HAP-1 (cell line): ENCODE data around the gene LMBR1.

ENCODE experiments used
- DNase-seq, 2 experiments: peaks; one replicate each; pipeline ENCODE4 v3.0.0-alpha.2; 2016 to 2020; ENCODE audit warnings: low spot score in 2 of 2
- H3K27me3 ChIP-seq: fragments of 250-450 bp; sonication (Bioruptor Pico); 2 replicates; pipeline ENCODE4 v1.5.1; 2020; ENCODE audit warnings: low read depth, mild to moderate bottlenecking, moderate library complexity
- H3K36me3 ChIP-seq: fragments of 250-450 bp; sonication (Bioruptor Pico); replicated peaks from 2 replicates; pipeline ENCODE4 v1.5.1; 2020; ENCODE audit warnings: mild to moderate bottlenecking
- H3K4me1 ChIP-seq: fragments of 250-450 bp; sonication (Bioruptor Pico); 2 replicates; pipeline ENCODE4 v1.5.1; 2020; ENCODE audit warnings: mild to moderate bottlenecking
- H3K4me3 ChIP-seq: fragments of 250-450 bp; sonication (Bioruptor Pico); 2 replicates; pipeline ENCODE4 v1.5.1; 2020; ENCODE audit warnings: mild to moderate bottlenecking, moderate library complexity
- H3K9me3 ChIP-seq: fragments of 250-450 bp; sonication (Bioruptor Pico); 2 replicates; pipeline ENCODE4 v1.5.1; 2020; ENCODE audit warnings: mild to moderate bottlenecking, moderate library complexity
- in situ Hi-C: fragments of 300-500 bp; cut with MboI; formaldehyde crosslinking; loops from 3 replicates; pipeline ENCODE4 v1.14.3; 2020; ENCODE audit warnings: low sequenced_read_pairs, inconsistent platforms, mixed read lengths

The LMBR1 gene

GRCh38 chr7:156785998-156786543 is 106.9 kb downstream of the LMBR1 start:
- peaks cover 3% of the 10 kb centered on the region; the same call in 1 of the 2 replicates for H3K4me1 ChIP-seq
- H3K4me3 ChIP-seq: no peak overlapping the region
- H3K27me3 ChIP-seq: no peaks in the 10 kb centered on the region
- no peaks in the 10 kb centered on the region for H3K36me3 ChIP-seq
- in situ Hi-C loops: no loop called here
- no peak for DNase-seq
- H3K9me3 ChIP-seq: no peaks in the 10 kb centered on the region

- in situ Hi-C loops: no loop called here
- Histone ChIP-seq H3K36me3 (no peaks in the 10 kb centered on the region), H3K9me3 (no peaks in the 10 kb centered on the region), H3K4me3 (no peak overlapping the region), H3K4me1 (no peaks in the 10 kb centered on the region), H3K27me3 (no peaks in the 10 kb centered on the region)
- DNase-seq: no peak
Measured at GRCh38 chr7:156783864-156784263, 109.1 kb downstream of the LMBR1 start.

- DNase-seq: no peak
- no peaks in the 10 kb centered on the region for H3K9me3 ChIP-seq
- no peaks in the 10 kb centered on the region for H3K4me1 ChIP-seq
- H3K27me3 ChIP-seq: no peaks in the 10 kb centered on the region
- H3K36me3 ChIP-seq: no peaks in the 10 kb centered on the region
- no peak overlapping the region for H3K4me3 ChIP-seq
- in situ Hi-C loops: no loop called here
Measured at GRCh38 chr7:156781972-156782371, 111.0 kb downstream of the LMBR1 start.

GRCh38 chr7:156780724-156781455 is 112.1 kb downstream of the LMBR1 start:
- Histone ChIP-seq H3K36me3 (no peaks in the 10 kb centered on the region), H3K4me3 (no peak overlapping the region), H3K4me1 (no peaks in the 10 kb centered on the region), H3K27me3 (no peaks in the 10 kb centered on the region), H3K9me3 (no peaks in the 10 kb centered on the region)
- no peak for DNase-seq
- in situ Hi-C loops: no loop called here

GRCh38 chr7:156778668-156779067 is 114.3 kb downstream of the LMBR1 start:
- DNase-seq: no peak
- H3K27me3 ChIP-seq: no peaks in the 10 kb centered on the region
- H3K4me3 ChIP-seq: no peak overlapping the region
- no peaks in the 10 kb centered on the region for H3K9me3 ChIP-seq
- in situ Hi-C loops: no loop called here
- H3K4me1 ChIP-seq: no peaks in the 10 kb centered on the region
- H3K36me3 ChIP-seq: no peaks in the 10 kb centered on the region

- Histone ChIP-seq H3K9me3 (no peaks in the 10 kb centered on the region), H3K27me3 (no peaks in the 10 kb centered on the region), H3K36me3 (no peaks in the 10 kb centered on the region; the same call in 1 of the 2 replicates), H3K4me1 (no peaks in the 10 kb centered on the region), H3K4me3 (no peak overlapping the region)
- DNase-seq: no peak
- in situ Hi-C loops: no loop called here
Measured at GRCh38 chr7:156778201-156778600, 114.8 kb downstream of the LMBR1 start.

GRCh38 chr7:156777364-156778069 is 115.5 kb downstream of the LMBR1 start:
- in situ Hi-C loops: no loop called here
- Histone ChIP-seq H3K27me3 (no peaks in the 10 kb centered on the region), H3K9me3 (no peaks in the 10 kb centered on the region), H3K36me3 (no peaks in the 10 kb centered on the region; the same call in 1 of the 2 replicates), H3K4me1 (no peaks in the 10 kb centered on the region), H3K4me3 (no peak overlapping the region)
- DNase-seq: no peak

- in situ Hi-C loops: no loop called here
- Histone ChIP-seq H3K27me3 (no peaks in the 10 kb centered on the region), H3K36me3 (no peaks in the 10 kb centered on the region; the same call in 1 of the 2 replicates), H3K4me1 (no peaks in the 10 kb centered on the region), H3K4me3 (no peak overlapping the region), H3K9me3 (no peaks in the 10 kb centered on the region)
- no peak for DNase-seq
Measured at GRCh38 chr7:156776527-156776926, 116.5 kb downstream of the LMBR1 start.

GRCh38 chr7:156773966-156774365 is 119.0 kb downstream of the LMBR1 start:
- no peak overlapping the region for H3K4me3 ChIP-seq
- in situ Hi-C loops: no loop called here
- H3K9me3 ChIP-seq: no peaks in the 10 kb centered on the region
- H3K36me3 ChIP-seq: no peaks in the 10 kb centered on the region; the same call in 1 of the 2 replicates
- DNase-seq: no peak
- H3K27me3 ChIP-seq: no peaks in the 10 kb centered on the region
- H3K4me1 ChIP-seq: no peaks in the 10 kb centered on the region

- H3K4me1 ChIP-seq: no peaks in the 10 kb centered on the region
- H3K9me3 ChIP-seq: no peaks in the 10 kb centered on the region
- DNase-seq: no peak
- no peaks in the 10 kb centered on the region; the same call in 1 of the 2 replicates for H3K36me3 ChIP-seq
- no peaks in the 10 kb centered on the region for H3K27me3 ChIP-seq
- in situ Hi-C loops: no loop called here
- no peak overlapping the region for H3K4me3 ChIP-seq
Measured at GRCh38 chr7:156772725-156773124, 120.3 kb downstream of the LMBR1 start.

- no peak for DNase-seq
- Histone ChIP-seq H3K4me3 (no peak overlapping the region), H3K27me3 (no peaks in the 10 kb centered on the region), H3K36me3 (no peaks in the 10 kb centered on the region; the same call in 1 of the 2 replicates), H3K4me1 (no peaks in the 10 kb centered on the region), H3K9me3 (no peaks in the 10 kb centered on the region)
- in situ Hi-C loops: no loop called here
Measured at GRCh38 chr7:156768698-156769472, 124.1 kb downstream of the LMBR1 start.

GRCh38 chr7:156766666-156767065 is 126.3 kb downstream of the LMBR1 start:
- H3K27me3 ChIP-seq: no peaks in the 10 kb centered on the region
- no peaks in the 10 kb centered on the region for H3K36me3 ChIP-seq
- H3K4me3 ChIP-seq: no peak overlapping the region
- in situ Hi-C loops: no loop called here
- H3K4me1 ChIP-seq: no peaks in the 10 kb centered on the region
- H3K9me3 ChIP-seq: no peaks in the 10 kb centered on the region
- no peak for DNase-seq

GRCh38 chr7:156765901-156766656 is 126.9 kb downstream of the LMBR1 start:
- no peaks in the 10 kb centered on the region for H3K36me3 ChIP-seq
- H3K4me1 ChIP-seq: no peaks in the 10 kb centered on the region
- in situ Hi-C loops: no loop called here
- H3K4me3 ChIP-seq: no peak overlapping the region
- DNase-seq: no peak
- H3K27me3 ChIP-seq: no peaks in the 10 kb centered on the region
- no peaks in the 10 kb centered on the region for H3K9me3 ChIP-seq
